Pulmonary artery endothelial cell (primary cell): ENCODE results near the gene SAA1. TPM values are rescaled to one million over a fixed set of nuclear protein-coding genes. Genes with fewer than 3 reads are reported as not detected.
"Not testable (repeated sequence)": the region's sequence is repeated elsewhere in the genome, so short reads cannot be mapped to it uniquely, and the experiment has no call there.

Source experiments
- DNase-seq: peaks from one replicate; pipeline ENCODE4 v3.0.0-alpha.2; 2011; ENCODE audit warnings: low read depth, low spot score
- total RNA-seq: library from RNA; depleted of rRNA; stranded (reverse); fragments of >200 nt; gene quantifications from 2 replicates; pipeline ENCODE4 v1.2.3, GENCODE V29; 2014

SAA1 gene
- total RNA-seq, 1 donor from 2014 or later = not detected

DNA sequence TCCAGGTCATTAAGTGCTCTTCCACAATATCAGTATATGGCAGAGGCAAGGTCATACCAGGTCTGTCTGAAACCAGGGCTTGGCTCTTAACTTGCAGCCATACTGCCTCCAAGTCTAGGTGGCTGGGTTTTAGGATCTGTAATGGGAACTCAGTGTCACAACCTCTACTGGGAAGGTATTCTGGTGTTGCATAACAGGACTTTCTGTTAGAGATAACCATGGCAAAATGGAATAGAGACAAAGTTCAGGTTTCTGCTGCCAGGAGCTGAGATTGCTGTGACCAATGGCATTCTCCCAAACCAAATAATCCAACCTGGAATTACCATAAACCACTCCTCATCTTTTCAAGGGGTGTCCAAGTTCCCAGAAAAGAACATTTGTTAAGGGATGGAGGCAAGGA is 6.8 kb upstream of the SAA1 start:
- DNase-seq = no peak

DNA sequence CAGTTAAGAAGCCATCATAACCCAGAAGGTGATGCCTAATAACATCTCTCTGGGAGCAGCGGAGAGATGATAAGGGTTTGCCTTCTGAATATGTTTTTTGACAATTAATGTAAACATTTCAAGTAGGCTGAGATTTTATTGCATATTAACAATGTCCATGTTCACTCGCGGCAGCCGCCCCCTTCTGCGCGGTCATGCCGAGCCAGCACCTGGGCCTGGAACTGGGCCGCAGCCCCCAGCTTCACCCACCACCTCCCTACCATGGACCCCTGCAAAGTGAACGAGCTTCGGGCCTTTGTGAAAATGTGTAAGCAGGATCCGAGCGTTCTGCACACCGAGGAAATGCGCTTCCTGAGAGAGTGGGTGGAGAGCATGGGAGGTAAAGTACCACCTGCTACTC is 4.3 kb upstream of the SAA1 start:
- no peak for DNase-seq

DNA sequence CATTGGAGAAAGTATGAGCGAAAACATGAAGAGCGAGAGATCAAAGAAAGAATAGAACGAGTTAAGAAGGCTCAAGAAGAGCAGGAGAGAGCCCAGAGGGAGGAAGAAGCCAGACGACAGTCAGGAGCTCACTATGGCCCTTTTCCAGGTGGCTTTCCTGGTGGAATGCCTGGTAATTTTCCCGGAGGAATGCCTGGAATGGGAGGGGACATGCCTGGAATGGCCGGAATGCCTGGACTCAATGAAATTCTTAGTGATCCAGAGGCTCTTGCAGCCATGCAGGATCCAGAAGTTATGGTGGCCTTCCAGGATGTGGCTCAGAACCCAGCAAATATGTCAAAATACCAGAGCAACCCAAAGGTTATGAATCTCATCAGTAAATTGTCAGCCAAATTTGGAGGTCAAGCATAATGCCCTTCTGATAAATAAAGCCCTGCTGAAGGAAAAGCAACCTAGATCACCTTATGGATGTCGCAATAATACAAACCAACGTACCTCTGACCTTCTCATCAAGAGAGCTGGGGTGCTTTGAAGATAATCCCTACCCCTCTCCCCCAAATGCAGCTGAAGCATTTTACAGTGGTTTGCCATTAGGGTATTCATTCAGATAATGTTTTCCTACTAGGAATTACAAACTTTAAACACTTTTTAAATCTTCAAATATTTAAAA is 3.2 kb upstream of the SAA1 start:
- DNase-seq = not testable (repeated sequence)

DNA sequence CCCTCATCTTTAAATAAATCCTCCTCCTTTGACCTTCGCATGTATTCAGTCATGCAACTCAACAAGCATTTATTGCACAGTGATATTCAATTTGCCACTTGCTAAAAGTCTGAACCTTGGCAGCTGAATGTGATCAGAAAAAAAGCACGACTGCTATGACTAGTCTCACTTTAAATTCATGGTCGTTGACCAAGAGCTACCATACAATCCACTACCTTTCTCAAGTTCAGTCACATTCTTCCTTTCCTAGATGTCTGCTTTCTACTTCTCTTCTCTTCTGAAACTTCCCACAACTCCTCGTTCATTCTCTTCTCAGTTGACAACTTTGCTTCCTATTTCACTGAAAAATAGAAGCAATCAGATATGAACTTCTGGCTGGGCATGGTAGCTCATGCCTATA is 2.0 kb upstream of the SAA1 start:
- no peak for DNase-seq

DNA sequence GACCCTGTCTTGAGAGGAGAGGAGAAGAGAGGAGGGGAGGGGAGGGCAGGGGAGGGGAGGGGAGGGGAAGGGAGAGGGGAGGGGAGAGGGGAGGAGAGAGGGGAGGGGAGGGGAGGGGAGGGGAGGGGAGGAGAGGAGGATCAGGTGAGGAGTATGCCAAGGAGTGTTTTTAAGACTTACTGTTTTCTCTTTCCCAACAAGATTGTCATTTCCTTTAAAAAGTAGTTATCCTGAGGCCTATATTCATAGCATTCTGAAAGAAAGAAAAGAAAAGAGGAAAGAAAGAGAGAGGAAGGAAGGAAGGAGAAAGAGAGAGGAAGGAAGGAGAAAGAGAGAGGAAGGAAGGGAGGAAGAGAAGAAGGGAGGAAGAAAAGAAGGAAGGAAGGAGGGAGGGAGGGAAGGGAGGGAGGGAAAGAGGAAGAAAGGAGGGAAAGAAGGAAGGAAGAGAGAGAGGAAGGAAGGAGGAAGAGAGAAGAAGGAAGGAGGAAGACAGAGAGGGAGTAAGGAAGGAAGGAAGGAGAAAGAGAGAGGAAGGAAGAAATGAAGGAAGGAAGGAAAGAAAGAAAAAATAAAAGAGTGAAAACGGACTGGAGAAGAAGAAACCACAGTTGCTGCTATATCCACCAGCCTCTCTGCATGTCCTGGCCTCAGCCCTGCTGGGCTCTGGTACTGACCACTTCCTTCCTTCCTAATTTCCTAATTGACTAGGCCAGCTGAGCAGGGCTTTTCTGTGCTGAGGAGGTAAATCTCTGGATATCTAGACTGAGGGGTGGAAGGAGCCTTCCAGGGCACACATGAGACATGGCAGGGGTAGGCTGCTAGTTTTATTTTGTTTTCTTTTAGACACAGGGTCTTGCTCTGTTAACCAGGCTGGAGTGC is 1.1 kb upstream of the SAA1 start:
- DNase-seq = no peak

DNA sequence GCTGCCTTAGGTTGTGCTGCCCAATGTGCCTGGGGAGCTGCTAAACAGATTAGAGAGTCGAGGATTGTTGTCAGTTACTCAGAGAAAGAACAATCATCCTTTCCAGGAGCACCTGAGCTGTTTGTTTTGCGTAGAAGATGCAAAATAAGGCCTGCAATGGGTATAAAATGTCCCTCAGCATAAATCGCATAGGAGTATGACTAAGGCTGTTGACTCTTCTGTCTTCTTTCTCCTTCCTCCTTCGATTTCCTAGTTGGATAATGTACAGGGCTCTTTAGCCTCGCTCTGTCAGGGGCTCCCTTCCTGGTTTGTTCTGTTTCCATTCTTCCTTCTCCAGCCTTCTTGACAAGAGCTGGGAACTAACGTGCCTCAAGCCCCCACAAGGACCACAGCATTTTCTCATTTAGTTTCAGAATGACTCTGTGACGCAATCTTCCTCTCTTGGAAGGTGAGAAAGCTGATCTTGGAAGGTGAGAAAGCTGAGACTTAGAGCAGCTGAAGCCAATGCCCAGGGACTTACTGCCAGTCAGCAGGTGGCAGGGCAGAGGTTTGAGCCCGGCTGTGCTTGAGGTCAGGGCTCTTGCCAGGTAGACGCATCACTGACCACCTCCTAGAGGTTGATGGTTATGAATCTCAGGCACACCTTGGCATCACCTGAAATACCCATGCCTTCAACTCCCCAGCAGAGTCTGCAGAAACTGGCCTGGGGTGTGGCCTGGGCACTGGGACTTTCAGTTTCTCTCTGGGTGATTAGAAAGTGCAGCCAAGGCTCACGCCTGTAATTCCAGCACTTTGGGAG is 1.5 kb downstream of the SAA1 start:
- not testable (repeated sequence) for DNase-seq

DNA sequence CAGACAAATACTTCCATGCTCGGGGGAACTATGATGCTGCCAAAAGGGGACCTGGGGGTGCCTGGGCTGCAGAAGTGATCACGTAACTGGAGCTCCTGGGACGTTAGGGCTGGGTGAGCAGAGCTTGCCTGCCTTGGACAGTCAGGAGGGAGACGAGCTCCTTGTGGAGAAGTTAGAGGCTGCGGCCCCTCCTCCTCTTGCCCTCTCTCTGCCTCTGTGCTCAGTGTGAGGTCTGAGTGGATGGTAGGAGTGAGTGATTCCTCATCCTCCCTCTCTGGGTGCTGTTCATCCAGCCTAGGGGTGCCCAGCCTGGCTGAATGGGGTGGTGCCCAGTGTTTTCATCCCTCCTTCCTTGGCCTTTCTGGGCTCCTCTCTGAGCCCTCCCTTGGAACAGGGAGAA is 3.2 kb downstream of the SAA1 start:
- DNase-seq = not testable (repeated sequence)

DNA sequence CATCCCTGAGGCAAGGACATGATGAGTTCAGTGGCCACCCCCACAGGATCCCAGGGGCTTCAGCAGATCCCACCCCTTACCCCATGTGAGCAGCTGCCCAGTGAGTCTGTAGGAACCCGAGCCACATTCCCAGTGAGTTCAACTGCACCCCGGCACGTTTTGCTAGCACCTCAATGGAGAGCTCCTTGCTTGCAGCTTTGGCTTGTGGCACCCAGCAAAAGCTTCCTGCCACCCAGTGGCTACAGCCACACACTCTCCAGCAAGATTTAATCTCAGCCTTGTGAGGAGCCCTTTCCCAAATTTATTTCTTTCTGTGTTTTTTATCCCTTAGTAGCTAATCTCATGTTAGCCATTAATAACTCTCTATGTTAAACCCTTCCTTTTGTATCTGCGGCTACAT is 4.0 kb downstream of the SAA1 start:
- no peak for DNase-seq

DNA sequence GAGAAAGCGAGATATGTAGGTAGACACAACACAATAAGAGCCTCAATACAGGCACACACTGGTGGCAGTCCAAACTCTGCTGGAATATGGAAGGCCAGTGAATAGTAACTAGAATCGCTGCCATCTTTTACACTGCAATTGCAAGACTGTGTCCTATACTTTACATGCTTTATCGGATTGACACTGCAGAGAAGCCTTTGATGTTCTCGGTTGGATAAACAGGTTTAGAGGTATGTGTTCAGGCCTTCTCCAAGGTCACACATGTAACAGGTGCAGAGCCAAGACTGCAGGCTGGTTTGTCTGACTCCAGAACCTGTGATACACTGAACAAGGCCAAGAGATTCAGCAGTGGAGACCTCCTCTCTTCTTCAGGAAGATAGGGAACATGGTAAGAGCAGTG is 5.1 kb downstream of the SAA1 start:
- no peak for DNase-seq

DNA sequence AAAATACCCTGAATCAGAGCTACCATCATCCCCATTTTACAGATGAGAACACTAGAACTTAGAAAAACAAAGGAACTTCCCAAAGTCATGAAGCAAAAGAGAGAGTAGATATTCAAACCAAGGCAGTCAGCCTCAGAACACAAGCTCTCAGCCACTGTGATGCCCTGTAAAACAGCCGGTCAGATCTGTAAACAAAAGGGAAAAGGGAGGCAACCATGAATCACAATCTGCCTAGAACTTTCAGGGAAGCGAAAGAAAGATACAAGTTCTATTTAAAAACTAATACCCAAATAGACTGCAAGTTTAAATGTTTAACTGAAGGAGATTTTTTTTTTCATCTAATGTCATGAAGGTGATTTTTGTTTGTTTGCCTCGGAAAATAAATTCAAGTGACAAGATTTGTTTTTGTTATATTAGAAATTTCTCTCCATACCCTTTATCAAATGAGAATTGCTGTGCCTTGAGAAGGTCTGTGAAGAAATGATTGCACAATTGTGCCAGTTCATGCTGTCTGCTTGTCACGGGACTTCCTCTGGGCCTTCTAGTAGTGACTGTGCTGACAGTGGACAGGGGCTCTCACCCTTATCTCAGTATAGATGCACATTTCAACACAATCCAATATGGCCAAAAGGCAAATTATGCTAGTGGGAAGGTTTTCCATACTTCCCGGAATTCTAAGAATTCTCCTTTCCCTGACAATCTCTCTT is 11.7 kb downstream of the SAA1 start:
- no peak for DNase-seq

DNA sequence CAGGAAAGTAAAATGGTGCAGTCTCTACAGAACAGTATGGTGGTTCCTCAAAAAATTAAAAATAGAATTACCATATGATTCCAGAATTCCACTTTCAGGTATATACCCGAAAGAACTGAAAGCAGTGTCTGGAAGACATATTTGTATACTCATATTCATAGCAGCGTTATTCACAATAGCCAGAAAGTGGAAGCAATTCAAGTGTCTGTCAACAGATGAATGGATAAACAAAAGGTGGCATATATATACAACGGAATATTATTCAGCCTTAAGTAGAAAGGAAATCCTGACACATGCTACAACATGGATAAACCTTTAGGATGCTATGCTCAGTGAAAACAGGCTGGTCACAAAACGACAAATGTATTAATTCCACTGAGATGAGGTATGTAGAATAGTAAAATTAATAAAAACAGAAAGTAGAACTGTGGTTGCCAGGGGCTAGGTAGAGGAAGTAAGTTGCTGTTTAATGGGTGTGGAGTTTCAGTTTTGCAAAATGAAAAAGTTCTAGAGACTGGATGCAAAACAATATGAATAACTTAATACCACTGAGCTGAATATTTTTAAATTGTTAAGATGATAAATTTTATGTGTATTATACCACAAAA is 14.5 kb downstream of the SAA1 start:
- DNase-seq = no peak

DNA sequence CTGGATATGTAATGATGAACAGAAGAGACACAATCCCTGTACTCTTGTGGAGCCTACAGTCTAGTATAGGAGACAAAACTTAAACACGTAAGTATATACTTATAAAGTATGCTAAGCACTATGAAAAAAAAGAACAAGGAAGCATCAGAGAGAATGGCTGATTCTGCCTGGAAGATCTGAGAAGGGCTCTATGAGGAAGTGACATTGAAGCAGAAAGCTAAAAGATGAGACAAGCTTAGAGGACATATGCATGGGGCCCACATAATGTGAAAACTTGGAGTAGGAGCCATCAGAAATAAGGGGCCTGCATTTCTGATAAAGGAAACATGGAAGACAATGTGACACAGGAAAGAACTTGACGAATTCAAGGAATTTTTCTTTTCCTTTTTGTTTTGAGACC is 16.6 kb downstream of the SAA1 start:
- DNase-seq = no peak

DNA sequence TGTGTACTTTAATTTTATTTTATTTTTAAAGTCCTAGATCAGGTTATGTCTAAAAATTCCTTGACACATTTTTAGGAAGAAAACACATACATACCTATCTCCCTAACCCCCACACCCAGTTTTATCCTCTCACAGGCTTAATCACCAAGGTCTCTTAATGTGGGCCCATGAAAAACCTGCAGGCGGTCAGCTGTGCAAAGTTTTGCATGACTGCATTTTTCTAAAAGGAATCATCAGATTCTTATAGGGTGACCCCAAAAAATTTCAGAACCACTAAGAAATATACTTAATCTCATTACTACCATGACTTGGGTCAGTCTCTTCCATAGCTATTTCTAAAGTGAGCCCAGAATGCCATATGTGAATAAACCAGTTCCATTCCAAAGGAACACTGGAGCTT is 19.8 kb downstream of the SAA1 start:
- no peak for DNase-seq

DNA sequence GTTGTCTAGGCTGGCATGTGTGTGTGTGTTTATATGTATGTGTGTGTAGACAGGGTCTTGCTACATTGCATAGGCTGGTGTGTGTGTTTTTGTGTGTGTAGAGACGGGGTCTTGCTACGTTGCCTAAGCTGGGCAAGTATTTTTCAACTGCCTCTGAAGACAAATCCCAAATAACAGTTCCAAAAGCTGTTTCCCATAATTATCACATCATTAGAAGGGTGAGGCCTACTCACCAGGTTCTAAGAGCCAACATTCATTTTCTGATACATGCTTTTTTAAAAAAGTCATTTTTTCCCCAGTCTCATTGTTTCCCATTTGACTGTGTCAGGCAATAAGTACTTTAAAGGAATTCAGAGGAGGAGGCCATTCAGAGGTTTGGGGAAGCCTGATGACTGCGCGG is 22.8 kb downstream of the SAA1 start:
- DNase-seq = no peak

DNA sequence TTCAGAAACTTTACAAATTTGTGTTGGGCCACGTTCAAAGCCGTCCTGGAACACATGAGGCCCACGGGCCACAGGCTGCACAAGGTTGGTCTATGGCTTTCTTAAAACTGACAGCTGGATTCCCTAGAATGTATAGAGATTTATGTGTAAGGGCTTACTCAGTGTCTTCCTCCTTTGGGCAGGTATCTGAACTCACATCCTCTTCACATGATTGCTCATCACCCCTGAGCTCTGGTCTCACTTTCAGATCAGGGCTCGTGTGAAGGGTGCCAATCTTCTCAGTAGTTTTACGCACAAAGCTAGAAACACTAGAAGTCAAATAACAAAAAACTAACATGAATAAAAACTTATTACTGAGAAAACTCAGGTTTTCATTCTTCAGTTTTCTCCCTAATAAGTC is 28.8 kb downstream of the SAA1 start:
- DNase-seq = no peak

DNA sequence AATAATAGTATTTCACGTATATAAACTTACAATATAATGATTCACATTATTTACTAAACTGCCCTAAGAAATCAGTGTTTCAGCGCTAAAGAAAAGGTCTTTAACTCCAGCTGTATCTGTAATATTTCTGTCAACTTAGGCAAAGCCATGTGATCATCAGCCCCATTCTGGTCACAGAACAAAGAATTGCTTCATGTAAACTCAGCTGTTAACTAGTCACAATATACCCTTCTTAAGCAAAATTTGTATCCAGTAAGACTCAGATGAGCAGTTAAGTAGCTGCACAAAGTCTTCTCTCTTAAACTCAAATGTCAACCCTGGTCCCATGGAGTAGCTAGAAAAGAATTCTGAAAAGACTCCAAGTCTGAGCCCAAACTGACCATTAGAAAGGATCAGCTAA is 29.3 kb downstream of the SAA1 start:
- DNase-seq = no peak

DNA sequence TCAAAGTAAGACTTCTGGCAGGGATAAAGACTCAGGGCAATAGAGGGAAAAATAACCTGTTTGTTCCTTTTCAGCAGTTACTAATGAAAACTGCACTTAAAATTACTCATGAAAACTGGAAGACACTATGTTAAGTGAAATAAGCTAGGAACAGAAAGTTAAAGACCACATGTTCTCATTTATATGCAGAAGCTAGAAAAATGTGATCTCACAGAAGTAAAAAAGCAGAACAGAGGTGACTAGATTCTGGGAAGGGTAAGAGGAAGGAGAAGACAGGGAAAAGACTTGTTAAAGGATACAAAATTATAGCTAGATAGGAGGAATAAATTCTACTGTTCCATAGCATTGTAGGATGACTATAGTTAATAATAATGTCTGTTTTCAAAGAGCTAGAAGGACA is 33.7 kb downstream of the SAA1 start:
- DNase-seq = no peak

DNA sequence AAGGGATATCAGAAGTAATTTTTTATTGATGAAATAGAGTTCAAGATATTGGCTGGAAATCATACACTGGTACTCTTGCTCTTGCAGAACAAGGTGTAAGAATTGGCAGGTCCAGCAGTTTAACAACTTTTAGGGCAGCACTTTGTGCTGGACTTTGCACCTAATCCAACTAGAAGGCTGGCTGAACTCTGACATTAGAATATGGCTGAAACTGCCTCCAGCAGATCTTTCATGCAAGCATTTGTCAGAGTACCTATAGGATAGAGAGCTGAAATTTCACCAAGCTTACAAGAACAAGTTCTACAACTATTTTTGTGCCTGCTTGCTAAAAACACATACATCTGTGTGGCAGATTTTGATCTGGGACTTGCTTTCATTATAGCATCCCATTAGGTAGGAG is 38.7 kb downstream of the SAA1 start:
- no peak for DNase-seq

DNA sequence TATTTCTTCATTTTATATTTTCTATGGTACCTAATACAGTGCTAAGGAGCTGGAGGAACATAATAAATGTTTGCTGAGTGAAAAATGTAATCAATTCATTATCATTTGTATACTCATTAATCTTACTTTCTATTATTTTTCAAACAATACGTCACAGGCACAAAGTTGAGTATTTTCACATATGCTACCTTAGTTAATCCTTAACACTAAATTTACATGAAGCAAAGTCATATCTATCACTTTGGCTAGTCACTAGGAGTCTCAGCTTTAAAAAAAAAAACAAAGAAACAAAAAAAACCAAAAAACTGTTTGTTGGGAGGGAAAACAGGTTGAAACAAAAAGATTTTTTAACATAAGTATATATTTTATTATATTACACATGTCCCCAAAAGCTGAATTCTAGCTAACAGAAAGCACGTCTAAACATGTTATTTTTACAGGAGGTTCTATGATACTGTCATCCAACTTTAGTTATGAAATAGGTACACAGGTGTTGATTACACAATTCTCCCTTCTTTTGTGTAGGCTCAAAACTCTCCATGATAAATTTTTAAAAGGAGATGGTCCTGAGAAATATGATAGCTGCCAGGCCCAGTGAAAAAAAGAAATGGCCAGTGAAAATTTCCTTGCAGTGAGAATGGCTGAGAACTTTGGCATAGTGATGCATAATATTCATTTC is 41.5 kb downstream of the SAA1 start:
- DNase-seq = no peak

DNA sequence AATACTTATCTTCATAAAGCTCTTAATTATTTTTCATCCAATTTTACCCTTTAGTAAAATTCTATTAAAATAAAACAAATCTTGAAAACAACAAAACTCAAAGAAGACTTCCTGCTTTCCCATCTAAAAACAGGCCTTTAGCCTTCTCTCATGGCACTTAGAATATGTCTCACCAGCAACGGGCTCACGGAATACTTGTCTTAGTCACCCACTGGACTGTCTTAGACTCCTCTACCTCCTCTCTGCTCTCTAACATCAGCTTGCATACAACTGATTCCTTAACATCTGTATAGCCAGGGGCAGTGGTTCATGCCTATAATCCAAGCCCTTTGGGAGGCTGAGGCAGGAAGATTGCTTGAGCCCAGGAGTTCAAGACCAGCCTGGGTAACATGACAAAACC is 42.2 kb downstream of the SAA1 start:
- no peak for DNase-seq

DNA sequence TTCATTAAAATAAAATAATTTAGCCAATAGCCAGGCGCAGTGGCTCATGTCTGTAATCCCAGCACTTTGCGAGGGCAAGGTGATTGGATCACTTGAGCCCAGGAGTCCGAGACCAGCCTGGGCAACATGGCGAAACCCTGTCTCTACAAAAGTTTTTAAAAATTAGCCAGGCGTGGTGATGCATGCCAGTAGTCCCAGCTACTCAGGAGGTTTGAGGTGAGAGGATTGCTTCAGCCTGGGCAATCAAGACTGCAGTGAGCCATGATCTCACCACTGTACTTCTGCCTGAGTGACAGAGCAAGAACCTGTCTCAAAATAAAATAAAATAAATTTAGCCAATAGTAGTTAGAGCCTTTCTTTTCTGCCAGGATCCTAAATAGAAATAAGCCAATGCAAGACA is 43.6 kb downstream of the SAA1 start:
- no peak for DNase-seq
